ENCODE measurements around the gene SMYD4. TPM values are rescaled to one million over a fixed set of nuclear protein-coding genes. Genes with fewer than 3 reads are reported as not detected.

Gene SMYD4
- total RNA-seq, 1 donor from 2014 or later: 16.7 TPM

DNA sequence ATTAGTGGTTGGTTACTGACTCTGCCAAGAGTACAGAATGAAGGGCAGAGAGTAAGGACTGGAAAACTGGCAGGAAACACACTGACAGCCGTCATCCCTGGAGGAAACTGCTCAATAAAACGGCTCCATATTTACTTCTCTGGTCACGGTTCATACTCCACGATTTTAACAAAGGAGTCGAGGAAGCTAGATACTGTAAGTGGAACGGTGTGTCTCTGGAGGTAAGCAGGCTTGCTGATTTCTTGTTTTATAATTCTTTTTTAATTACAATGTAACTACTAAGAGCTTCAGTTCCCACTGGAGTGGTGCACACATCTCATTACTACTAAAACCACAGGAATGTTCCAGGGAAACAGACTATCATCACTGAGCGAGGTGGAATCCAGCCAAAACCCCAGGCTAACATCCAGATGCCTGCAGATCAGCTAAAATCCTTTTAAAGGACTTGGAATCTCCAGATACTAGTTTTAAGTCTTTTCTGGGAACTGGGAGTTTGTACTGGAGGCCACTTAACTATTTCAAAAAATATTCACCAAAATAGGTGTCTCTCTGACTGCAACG is 50.1 kb downstream of the SMYD4 start:
- DNase-seq (ENCODE audit: extremely low spot score in 2 of 2): no peak
- Histone ChIP-seq H3K36me3 (peaks cover 0 to 31% of the 10 kb centered on the region in 2 donors), H3K4me3 (peak overlapping the region; percentile 7 to 10), H3K4me1 (peaks cover 58% of the 10 kb centered on the region), H3K9me3 (no peaks in the 10 kb centered on the region), H3K27me3 (no peaks in the 10 kb centered on the region), H3K27ac (peak overlapping the region; percentile 97)
- intact Hi-C loops (cut with DNase I): no loop called here
- TF ChIP-seq POLR2AphosphoS5 (IDR thresholded peaks at IDR 0.05; ENCODE audit: insufficient read depth in 1 of 2, low read depth in 1 of 2) (peak in 1 of 2 donors; percentile 76), POLR2A (IDR thresholded peaks at IDR 0.05) (no peak)
- TF ChIP-seq, protein P1, sequence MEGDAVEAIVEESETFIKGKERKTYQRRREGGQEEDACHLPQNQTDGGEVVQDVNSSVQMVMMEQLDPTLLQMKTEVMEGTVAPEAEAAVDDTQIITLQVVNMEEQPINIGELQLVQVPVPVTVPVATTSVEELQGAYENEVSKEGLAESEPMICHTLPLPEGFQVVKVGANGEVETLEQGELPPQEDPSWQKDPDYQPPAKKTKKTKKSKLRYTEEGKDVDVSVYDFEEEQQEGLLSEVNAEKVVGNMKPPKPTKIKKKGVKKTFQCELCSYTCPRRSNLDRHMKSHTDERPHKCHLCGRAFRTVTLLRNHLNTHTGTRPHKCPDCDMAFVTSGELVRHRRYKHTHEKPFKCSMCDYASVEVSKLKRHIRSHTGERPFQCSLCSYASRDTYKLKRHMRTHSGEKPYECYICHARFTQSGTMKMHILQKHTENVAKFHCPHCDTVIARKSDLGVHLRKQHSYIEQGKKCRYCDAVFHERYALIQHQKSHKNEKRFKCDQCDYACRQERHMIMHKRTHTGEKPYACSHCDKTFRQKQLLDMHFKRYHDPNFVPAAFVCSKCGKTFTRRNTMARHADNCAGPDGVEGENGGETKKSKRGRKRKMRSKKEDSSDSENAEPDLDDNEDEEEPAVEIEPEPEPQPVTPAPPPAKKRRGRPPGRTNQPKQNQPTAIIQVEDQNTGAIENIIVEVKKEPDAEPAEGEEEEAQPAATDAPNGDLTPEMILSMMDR (IDR thresholded peaks at IDR 0.05): no peak

- H3K27me3 ChIP-seq: no peaks in the 10 kb centered on the region
- peaks cover 50% of the 10 kb centered on the region for H3K4me1 ChIP-seq
- no peak for DNase-seq (ENCODE audit: extremely low spot score in 2 of 2)
- TF ChIP-seq POLR2A (IDR thresholded peaks at IDR 0.05): no peak
- TF ChIP-seq, protein P1 (IDR thresholded peaks at IDR 0.05): no peak
- TF ChIP-seq POLR2AphosphoS5 (IDR thresholded peaks at IDR 0.05; ENCODE audit: insufficient read depth in 1 of 2, low read depth in 1 of 2): no peak
- intact Hi-C loops (cut with DNase I): no loop called here
- H3K9me3 ChIP-seq: no peaks in the 10 kb centered on the region
- H3K27ac ChIP-seq: no peak overlapping the region
- H3K4me3 ChIP-seq: no peak overlapping the region
- H3K36me3 ChIP-seq: peaks cover 0 to 41% of the 10 kb centered on the region in 2 donors
Measured at GRCh38 chr17:1776857-1777256, 52.8 kb downstream of the SMYD4 start.

DNA sequence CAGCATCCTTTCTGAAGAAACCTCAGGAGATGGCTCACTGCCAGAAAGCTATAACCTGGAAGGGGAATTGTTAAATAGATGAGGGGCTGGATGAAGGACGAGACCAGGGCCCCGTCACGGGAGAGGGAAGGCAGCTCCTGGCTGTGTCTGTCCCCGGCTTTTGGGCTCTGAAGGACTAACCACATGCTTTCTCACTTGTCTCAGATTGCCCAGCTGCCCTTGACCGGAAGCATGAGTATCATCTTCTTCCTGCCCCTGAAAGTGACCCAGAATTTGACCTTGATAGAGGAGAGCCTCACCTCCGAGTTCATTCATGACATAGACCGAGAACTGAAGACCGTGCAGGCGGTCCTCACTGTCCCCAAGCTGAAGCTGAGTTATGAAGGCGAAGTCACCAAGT is 53.4 kb downstream of the SMYD4 start:
- Histone ChIP-seq H3K27ac (no peak overlapping the region), H3K4me1 (peaks cover 44% of the 10 kb centered on the region), H3K27me3 (no peaks in the 10 kb centered on the region), H3K4me3 (no peak overlapping the region), H3K36me3 (peaks cover 0 to 47% of the 10 kb centered on the region in 2 donors), H3K9me3 (no peaks in the 10 kb centered on the region)
- intact Hi-C loops (cut with DNase I): no loop called here
- DNase-seq (ENCODE audit: extremely low spot score in 2 of 2): no peak
- TF ChIP-seq, protein P1 (IDR thresholded peaks at IDR 0.05): no peak
- TF ChIP-seq POLR2A (IDR thresholded peaks at IDR 0.05) (no peak), POLR2AphosphoS5 (IDR thresholded peaks at IDR 0.05; ENCODE audit: insufficient read depth in 1 of 2, low read depth in 1 of 2) (no peak)

DNA sequence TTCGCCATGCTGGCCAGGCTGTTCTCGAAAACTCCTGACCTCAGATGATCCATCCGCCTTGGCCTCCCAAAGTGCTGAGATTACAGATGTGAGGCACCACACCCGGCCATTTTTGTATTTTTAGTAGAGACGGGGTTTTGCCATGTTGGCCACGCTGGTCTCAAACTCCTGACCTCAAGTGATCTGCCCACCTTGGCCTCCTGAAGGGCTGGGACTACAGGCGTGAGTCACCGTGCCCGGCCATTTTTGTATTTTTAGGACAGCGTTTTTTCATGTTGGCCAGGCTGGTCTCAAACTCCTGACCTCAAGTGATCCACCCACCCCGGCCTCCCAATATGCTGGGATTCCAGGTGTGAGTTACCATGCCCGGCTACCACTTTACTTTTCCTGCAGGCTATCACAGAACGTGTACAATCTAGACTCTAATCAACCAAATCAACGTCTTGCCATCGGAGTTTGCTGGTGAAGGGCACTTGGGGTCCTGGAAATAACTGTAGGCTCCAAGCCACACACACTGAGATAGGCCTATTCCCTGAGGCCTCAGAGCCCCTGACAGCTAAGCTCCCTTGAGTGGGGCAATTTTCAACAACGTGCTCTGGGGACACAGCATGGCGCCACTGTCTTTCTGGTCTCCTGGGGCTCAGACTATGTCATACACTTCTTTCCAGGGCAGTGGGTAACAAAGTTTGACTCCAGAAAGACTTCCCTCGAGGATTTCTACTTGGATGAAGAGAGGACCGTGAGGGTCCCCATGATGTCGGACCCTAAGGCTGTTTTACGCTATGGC is 55.1 kb downstream of the SMYD4 start:
- intact Hi-C loops (cut with DNase I): no loop called here

More for the DNA sequence above, 55.1 kb downstream of the SMYD4 start:
- Histone ChIP-seq H3K9me3 (no peaks in the 10 kb centered on the region), H3K4me1 (peaks cover 33% of the 10 kb centered on the region), H3K27me3 (no peaks in the 10 kb centered on the region), H3K27ac (peak overlapping the region; percentile 61), H3K4me3 (no peak overlapping the region), H3K36me3 (peaks cover 0 to 53% of the 10 kb centered on the region in 2 donors)
- no peak for DNase-seq (ENCODE audit: extremely low spot score in 2 of 2)
- TF ChIP-seq POLR2AphosphoS5 (IDR thresholded peaks at IDR 0.05; ENCODE audit: insufficient read depth in 1 of 2, low read depth in 1 of 2) (no peak), POLR2A (IDR thresholded peaks at IDR 0.05) (no peak)
- TF ChIP-seq, protein P1 (IDR thresholded peaks at IDR 0.05): no peak
